SKM-1 treated with dmso at 0.1 percent for 144 hours (cell line): ENCODE measurements around the gene CDH12.
"Not testable (repeated sequence)": the region's sequence is repeated elsewhere in the genome, so short reads cannot be mapped to it uniquely, and the experiment has no call there.

Experiments used
- DNase-seq: peaks from one replicate; lab custom pipeline; 2025; ENCODE audit not compliant: unreplicated experiment; lab: John Stamatoyannopoulos, UW

CDH12 gene

GRCh38 chr5:22774214-22774613 lies 78.9 kb downstream of the CDH12 start:
- DNase-seq, result not testable (repeated sequence)

GRCh38 chr5:22764736-22765135 lies 88.4 kb downstream of the CDH12 start:
- no peak for DNase-seq

GRCh38 chr5:22757776-22758175 lies 95.4 kb downstream of the CDH12 start:
- no peak for DNase-seq

GRCh38 chr5:22754155-22754554 lies 99.0 kb downstream of the CDH12 start:
- DNase-seq, result no peak

GRCh38 chr5:22751536-22751935 lies 101.6 kb downstream of the CDH12 start:
- no peak for DNase-seq

- no peak for DNase-seq
These were observed 116.6 kb downstream of the CDH12 start for GRCh38 chr5:22736443-22737003.

GRCh38 chr5:22734907-22735306 lies 118.2 kb downstream of the CDH12 start:
- DNase-seq, result no peak

GRCh38 chr5:22728610-22729009 lies 124.5 kb downstream of the CDH12 start:
- no peak for DNase-seq

- DNase-seq, result no peak
These were observed 130.7 kb downstream of the CDH12 start for GRCh38 chr5:22722491-22722890.

GRCh38 chr5:22722056-22722455 lies 131.1 kb downstream of the CDH12 start:
- no peak for DNase-seq

GRCh38 chr5:22719842-22720241 lies 133.3 kb downstream of the CDH12 start:
- no peak for DNase-seq

- no peak for DNase-seq
These were observed 142.5 kb downstream of the CDH12 start for GRCh38 chr5:22710660-22711059.

GRCh38 chr5:22709743-22710142 lies 143.4 kb downstream of the CDH12 start:
- DNase-seq, result no peak

GRCh38 chr5:22708770-22709328 lies 144.3 kb downstream of the CDH12 start:
- DNase-seq, result no peak

GRCh38 chr5:22706901-22707300 lies 146.2 kb downstream of the CDH12 start:
- DNase-seq, result no peak

GRCh38 chr5:22699319-22699718 lies 153.8 kb downstream of the CDH12 start:
- no peak for DNase-seq

GRCh38 chr5:22693121-22693520 lies 160.0 kb downstream of the CDH12 start:
- DNase-seq, result no peak

GRCh38 chr5:22683050-22683449 lies 170.1 kb downstream of the CDH12 start:
- no peak for DNase-seq

GRCh38 chr5:22678886-22679285 lies 174.3 kb downstream of the CDH12 start:
- DNase-seq, result no peak

GRCh38 chr5:22673131-22673530 lies 180.0 kb downstream of the CDH12 start:
- DNase-seq, result no peak

- no peak for DNase-seq
These were observed 183.8 kb downstream of the CDH12 start for GRCh38 chr5:22669345-22669744.

GRCh38 chr5:22665801-22666200 lies 187.3 kb downstream of the CDH12 start:
- no peak for DNase-seq

- DNase-seq, result no peak
These were observed 190.0 kb downstream of the CDH12 start for GRCh38 chr5:22663134-22663533.
